OCI-LY1 (cell line): ENCODE results near the gene SLCO3A1.

Experiments used
- H2AFZ ChIP-seq: fragments of 200-600 bp; sonication (generic), shearing (Covaris generic); 2 replicates; pipeline ENCODE4 v1.6.0; 2014; ENCODE audit warnings: antibody characterized with exemption, mild to moderate bottlenecking, low read length
- H3F3A ChIP-seq: fragments of 200-600 bp; sonication (generic), shearing (Covaris generic); 2 replicates; pipeline ENCODE4 v1.6.0; 2014; ENCODE audit warnings: mild to moderate bottlenecking, antibody characterized with exemption, low read length, moderate library complexity; ENCODE audit not compliant: insufficient read depth
- H3K27ac ChIP-seq: fragments of 200-600 bp; sonication (generic); 2 replicates; pipeline ENCODE4 v1.5.1; 2014; ENCODE audit warnings: low read length, mixed run types, mild to moderate bottlenecking, low read depth; ENCODE audit not compliant: poor library complexity, severe bottlenecking
- H3K27me3 ChIP-seq: fragments of 200-600 bp; sonication (generic); 2 replicates; pipeline ENCODE4 v1.6.0; 2014; ENCODE audit warnings: antibody characterized with exemption, mild to moderate bottlenecking, low read length, moderate library complexity; ENCODE audit not compliant: insufficient read depth
- H3K36me3 ChIP-seq: fragments of 200-600 bp; sonication (generic); 2 replicates; pipeline ENCODE4 v1.6.1; 2014; ENCODE audit warnings: mild to moderate bottlenecking, antibody characterized with exemption, low read length, moderate library complexity, mixed read lengths; ENCODE audit not compliant: insufficient read depth
- H3K4me1 ChIP-seq: fragments of 200-600 bp; sonication (generic); 2 replicates; pipeline ENCODE4 v1.5.1; 2014; ENCODE audit warnings: mild to moderate bottlenecking, low read length, moderate library complexity; ENCODE audit not compliant: insufficient read depth, severe bottlenecking
- H3K4me2 ChIP-seq: fragments of 200-600 bp; sonication (generic), shearing (Covaris generic); 2 replicates; pipeline ENCODE4 v1.6.1; 2014; ENCODE audit warnings: low read length
- H3K4me3 ChIP-seq: fragments of 200-600 bp; sonication (generic); 2 replicates; pipeline ENCODE4 v1.5.1; 2014; ENCODE audit warnings: low read length, low read depth, mild to moderate bottlenecking, mixed read lengths; ENCODE audit not compliant: poor library complexity, severe bottlenecking
- H3K79me2 ChIP-seq: fragments of 200-600 bp; shearing (Covaris generic); 2 replicates; pipeline ENCODE4 v1.6.1; 2016; ENCODE audit warnings: mixed run types, low read length, mixed read lengths; ENCODE audit not compliant: insufficient read depth
- H3K9ac ChIP-seq: fragments of 200-600 bp; sonication (generic), shearing (Covaris generic); 2 replicates; pipeline ENCODE4 v1.6.1; 2014; ENCODE audit warnings: mild to moderate bottlenecking, low read length, mixed read lengths
- H3K9me2 ChIP-seq: fragments of 200-600 bp; sonication (generic), shearing (Covaris generic); 2 replicates; pipeline ENCODE4 v1.6.1; 2014; ENCODE audit warnings: low read depth, mild to moderate bottlenecking, low read length, mixed read lengths
- H3K9me3 ChIP-seq: fragments of 200-600 bp; shearing (Covaris generic); 2 replicates; pipeline ENCODE4 v1.6.1; 2014; ENCODE audit warnings: low read length, mixed read lengths
- H4K20me1 ChIP-seq: fragments of 200-600 bp; sonication (generic), shearing (Covaris generic); 2 replicates; pipeline ENCODE4 v1.6.0; 2016; ENCODE audit warnings: mild to moderate bottlenecking, low read length; ENCODE audit not compliant: insufficient read depth
- EZH2 ChIP-seq: fragments of 200-600 bp; sonication (generic), shearing (Covaris generic); IDR thresholded peaks from 2 replicates; pipeline ENCODE4 v1.8.0; 2017; ENCODE audit warnings: borderline replicate concordance, mixed run types, mild to moderate bottlenecking, antibody characterized with exemption, low read length, moderate library complexity, mixed read lengths
- TF ChIP-seq, protein P1 (sequence below): fragments of 200-600 bp; sonication (generic), shearing (Covaris generic); IDR thresholded peaks from 2 replicates; pipeline ENCODE4 v1.5.1; 2017; ENCODE audit warnings: mild to moderate bottlenecking, antibody characterized with exemption, low read length, moderate library complexity, mixed read lengths

The SLCO3A1 gene

DNA sequence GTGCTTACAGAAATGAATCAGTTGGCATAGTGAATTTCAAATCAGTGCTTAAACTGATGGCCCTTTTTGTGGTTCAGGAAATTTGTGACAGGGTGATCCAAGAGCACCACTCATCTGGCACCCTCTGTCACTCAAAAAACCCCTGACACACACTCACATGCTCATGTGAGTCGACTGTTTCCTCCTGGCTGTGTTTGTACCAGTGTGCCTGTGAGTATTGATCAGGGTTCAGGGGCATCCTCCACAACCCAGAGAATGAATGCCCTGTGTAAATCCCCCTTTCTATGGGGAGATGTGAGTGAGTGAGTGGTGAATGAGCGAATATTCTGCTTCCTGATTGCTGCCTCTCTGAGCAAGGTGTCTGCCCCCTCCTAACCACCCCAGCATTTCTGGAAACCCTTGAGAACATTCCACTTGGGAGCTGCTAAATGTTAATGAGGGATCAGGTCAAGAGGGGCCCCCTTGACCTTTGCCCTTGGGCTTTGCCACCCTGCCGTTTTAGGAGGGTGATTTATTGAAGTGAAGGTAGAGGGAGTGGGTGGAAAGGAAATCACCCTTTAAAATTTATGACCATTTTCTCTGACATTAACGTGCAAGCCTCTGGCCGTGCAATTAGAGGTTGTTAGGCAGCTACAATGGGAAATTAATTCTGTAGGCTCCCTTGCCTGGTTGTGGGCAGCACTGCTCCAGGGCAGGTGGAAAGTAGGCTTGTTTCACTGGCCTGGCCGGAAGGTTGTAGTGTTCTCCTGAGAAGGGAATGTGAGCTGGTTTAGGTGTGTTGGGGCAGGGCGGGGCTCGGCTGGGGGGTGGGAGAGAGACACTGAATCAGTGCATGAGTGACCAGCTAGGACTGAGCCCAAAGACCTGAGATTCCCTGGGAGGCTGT is 87.2 kb downstream of the SLCO3A1 start:
- H3K79me2 ChIP-seq: no peaks in the 10 kb centered on the region
- H3K36me3 ChIP-seq: no peaks in the 10 kb centered on the region
- H3K27me3 ChIP-seq: no peaks in the 10 kb centered on the region; the same call in 1 of the 2 replicates
- no peaks in the 10 kb centered on the region for H3K4me1 ChIP-seq
- no peaks in the 10 kb centered on the region for H4K20me1 ChIP-seq
- H3F3A ChIP-seq: no peaks in the 10 kb centered on the region
- H3K9me3 ChIP-seq: no peaks in the 10 kb centered on the region
- H3K9ac ChIP-seq: no peak overlapping the region
- no peak overlapping the region for H3K4me2 ChIP-seq
- no peak overlapping the region for H2AFZ ChIP-seq
- no peak overlapping the region for H3K4me3 ChIP-seq
- no peaks in the 10 kb centered on the region for H3K9me2 ChIP-seq
- TF ChIP-seq, protein P1, sequence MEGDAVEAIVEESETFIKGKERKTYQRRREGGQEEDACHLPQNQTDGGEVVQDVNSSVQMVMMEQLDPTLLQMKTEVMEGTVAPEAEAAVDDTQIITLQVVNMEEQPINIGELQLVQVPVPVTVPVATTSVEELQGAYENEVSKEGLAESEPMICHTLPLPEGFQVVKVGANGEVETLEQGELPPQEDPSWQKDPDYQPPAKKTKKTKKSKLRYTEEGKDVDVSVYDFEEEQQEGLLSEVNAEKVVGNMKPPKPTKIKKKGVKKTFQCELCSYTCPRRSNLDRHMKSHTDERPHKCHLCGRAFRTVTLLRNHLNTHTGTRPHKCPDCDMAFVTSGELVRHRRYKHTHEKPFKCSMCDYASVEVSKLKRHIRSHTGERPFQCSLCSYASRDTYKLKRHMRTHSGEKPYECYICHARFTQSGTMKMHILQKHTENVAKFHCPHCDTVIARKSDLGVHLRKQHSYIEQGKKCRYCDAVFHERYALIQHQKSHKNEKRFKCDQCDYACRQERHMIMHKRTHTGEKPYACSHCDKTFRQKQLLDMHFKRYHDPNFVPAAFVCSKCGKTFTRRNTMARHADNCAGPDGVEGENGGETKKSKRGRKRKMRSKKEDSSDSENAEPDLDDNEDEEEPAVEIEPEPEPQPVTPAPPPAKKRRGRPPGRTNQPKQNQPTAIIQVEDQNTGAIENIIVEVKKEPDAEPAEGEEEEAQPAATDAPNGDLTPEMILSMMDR: no peak
- TF ChIP-seq EZH2: no peak
- no peak overlapping the region for H3K27ac ChIP-seq

DNA sequence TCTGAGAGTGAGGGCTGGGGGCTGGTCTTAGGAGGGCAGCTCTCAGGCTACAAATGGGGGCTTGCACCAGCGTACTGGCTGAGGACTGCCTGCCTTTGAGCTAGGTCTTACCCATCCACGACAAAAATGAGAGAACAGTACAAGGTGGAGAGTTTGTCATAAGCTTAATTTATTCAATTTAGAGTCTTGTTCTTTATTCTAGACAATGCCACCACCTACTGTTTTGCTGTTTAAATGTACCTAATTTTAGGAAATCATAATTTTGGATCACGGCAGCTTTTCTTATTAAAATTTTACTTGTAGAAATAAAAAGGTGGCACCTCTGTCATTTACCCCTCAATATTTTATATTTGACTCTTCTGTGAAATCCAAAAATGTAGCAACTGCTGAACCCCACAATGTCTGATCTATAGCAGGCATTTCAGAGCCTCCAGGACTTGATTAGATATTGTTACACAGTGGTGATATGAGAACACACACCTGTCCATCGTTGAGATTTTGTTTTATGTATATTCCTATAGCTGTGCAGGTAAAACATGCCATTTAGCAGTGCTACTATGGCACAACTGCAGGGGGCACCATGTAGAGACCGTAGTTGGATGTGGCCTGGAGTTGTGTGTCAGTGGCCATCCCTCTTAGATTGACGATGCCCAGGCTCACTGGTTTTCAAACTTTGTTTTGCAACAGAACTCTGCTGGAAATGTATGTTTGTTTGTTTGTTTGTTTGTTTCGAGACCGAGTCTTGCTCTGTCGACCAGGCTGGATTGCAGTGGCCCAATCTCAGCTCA is 88.6 kb downstream of the SLCO3A1 start:
- no peak for TF ChIP-seq EZH2
- TF ChIP-seq, protein P1: no peak
- H3K36me3 ChIP-seq: no peaks in the 10 kb centered on the region
- no peaks in the 10 kb centered on the region for H3F3A ChIP-seq
- no peak overlapping the region for H2AFZ ChIP-seq
- H3K79me2 ChIP-seq: no peaks in the 10 kb centered on the region
- no peak overlapping the region for H3K27ac ChIP-seq
- no peak overlapping the region for H3K9ac ChIP-seq
- no peaks in the 10 kb centered on the region for H3K9me3 ChIP-seq
- H4K20me1 ChIP-seq: no peaks in the 10 kb centered on the region
- no peaks in the 10 kb centered on the region for H3K27me3 ChIP-seq
- H3K4me2 ChIP-seq: no peak overlapping the region
- no peaks in the 10 kb centered on the region for H3K9me2 ChIP-seq
- no peak overlapping the region for H3K4me3 ChIP-seq
- H3K4me1 ChIP-seq: no peaks in the 10 kb centered on the region

DNA sequence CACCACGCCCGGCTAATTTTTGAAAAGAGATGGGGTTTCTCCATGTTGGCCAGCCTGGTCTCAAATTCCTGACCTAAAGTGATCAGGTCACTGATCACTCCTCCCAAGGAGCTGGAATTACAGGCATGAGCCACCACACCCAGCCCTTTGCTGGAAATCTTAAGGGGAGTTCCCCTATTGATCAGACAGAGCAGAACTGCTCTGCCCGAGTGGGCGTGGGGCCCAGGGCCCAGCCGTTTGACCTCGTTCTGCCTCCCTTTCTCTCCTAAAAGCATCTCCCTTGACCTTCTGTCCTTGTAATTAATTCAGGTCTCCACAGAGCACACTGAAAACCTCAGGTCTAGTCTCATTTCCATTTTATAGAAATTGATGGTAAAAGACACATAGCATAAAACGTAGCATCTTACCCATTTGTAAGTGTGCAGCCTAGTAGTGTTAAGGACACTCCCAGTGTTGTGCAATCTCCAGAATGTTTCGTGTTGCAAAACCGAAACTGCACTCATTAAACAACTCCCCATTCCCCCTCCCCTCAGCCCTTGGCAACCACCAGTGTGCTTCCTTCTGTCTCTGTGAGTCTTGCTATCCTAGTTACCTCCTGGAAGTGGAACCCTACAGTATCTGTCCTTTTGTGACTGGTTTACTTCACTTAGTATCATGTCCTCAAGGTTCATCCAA is 89.3 kb downstream of the SLCO3A1 start:
- no peaks in the 10 kb centered on the region for H3F3A ChIP-seq
- no peak overlapping the region for H3K4me3 ChIP-seq
- H3K27ac ChIP-seq: no peak overlapping the region
- no peak overlapping the region for H2AFZ ChIP-seq
- H3K9me3 ChIP-seq: no peaks in the 10 kb centered on the region
- no peaks in the 10 kb centered on the region for H3K4me1 ChIP-seq
- H3K4me2 ChIP-seq: no peak overlapping the region
- TF ChIP-seq, protein P1: no peak
- no peak for TF ChIP-seq EZH2
- no peaks in the 10 kb centered on the region for H4K20me1 ChIP-seq
- no peak overlapping the region for H3K9ac ChIP-seq
- H3K9me2 ChIP-seq: no peaks in the 10 kb centered on the region
- H3K36me3 ChIP-seq: no peaks in the 10 kb centered on the region
- no peaks in the 10 kb centered on the region for H3K79me2 ChIP-seq
- no peaks in the 10 kb centered on the region for H3K27me3 ChIP-seq
